Epidermal melanocyte (primary cell): ENCODE data around the gene PASK.

ENCODE experiments used
- DNase-seq: peaks from one replicate; pipeline ENCODE4 v3.0.0; 2011; ENCODE audit warnings: low spot score; ENCODE audit not compliant: insufficient read length

The PASK gene

DNA sequence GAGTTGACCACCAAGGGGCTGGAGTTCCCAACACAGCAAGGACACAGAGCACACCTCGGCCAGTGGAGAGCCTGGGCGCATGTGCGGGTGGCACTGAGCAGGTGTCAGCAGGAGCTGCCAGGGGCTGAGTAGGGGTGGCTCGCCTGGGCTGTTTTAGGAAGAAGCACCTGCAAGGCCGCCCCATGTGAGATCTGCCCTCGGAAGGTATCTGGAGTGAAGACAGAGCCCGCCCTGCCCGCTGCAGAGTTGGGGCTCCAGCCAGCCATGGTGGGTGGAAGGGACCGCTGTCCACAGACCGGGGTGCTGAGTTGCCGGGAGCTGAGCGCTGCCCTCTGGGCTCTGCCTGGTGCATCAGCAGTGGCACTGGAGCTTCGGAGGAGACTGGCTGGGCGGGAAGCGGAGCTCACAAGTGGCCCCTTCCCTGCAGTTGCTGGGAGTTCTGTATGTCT lies 82.4 kb downstream of the PASK start:
- DNase-seq: no peak

GRCh38 chr2:241066171-241066892 lies 82.9 kb downstream of the PASK start:
- no peak for DNase-seq

DNA sequence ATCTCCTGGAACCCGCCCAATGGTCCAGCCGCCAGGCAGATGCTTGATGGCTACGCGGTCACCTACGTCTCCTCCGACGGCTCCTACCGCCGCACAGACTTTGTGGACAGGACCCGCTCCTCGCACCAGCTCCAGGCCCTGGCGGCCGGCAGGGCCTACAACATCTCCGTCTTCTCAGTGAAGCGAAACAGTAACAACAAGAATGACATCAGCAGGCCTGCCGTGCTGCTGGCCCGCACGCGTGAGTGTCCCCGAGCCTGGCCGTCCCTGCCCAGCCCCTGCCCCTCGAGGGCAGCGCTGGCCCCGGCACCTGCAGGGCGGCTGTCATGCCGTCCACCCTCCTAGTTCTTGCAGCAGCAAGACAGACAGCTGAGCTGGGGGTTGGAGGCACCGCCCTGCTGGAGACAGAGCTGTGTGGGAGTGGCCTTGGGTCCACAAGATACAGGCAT lies 83.9 kb downstream of the PASK start:
- no peak for DNase-seq

- DNase-seq: no peak
Measured at GRCh38 chr2:241064802-241065354, 84.4 kb downstream of the PASK start.

DNA sequence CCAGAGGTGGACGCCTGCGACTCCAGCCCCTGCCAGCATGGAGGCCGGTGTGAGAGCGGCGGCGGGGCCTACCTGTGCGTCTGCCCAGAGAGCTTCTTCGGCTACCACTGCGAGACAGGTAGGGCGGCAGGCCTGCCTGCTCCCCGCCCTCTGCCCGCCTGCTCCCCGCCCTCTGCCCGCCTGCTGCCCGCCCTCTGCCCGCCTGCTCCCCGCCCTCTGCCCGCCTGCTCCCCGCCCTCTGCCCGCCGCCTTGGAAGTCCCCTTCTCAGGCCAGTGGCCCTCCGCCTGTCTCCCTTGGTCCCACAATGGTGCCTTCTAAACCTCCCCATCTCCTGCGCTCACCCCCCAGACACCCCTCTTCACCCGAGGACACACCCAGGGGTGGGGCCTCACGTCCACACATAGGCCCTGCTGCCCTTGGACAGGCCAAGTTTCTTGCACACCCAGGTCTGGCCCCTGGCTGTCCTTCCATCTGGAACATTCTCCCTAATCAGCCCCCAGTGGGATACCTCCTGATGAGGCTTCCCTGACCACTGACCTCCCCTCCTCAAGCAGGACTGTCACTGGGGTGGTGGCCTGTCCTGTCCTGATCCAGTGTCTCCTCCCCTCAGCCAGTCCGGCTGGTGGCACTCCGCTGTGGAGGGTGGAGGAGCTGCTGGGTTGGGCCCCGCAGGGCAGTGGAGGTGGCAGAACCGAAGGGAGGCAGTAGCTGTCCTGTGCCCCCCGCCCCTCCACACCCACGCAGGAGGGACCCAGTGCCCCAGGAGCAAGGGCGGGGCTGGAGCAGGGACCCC lies 85.1 kb downstream of the PASK start:
- DNase-seq: no peak

GRCh38 chr2:241063587-241063986 lies 85.7 kb downstream of the PASK start:
- no peak for DNase-seq

DNA sequence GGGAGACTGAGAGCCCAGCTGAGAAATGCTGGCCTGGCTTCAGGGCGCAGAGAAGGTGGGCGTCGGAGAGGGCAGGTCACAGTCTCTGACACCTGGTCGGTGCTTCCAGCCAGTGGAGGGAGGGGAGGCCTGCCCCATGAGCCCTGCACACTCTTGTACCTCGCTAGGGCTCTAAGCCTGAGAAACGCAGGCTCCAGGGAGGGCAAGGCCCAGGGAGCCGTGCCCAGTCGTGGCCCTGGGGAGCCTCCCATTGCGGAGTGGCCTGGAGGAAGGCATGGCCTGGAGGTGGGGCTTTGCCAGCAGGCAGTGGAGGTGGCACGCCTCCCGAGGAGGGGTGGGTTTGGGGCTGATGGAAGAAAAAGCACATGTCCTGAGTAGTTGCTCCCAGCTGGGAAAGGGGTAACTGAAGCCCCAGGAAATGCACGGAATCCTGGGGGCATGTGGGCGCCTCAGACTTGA lies 86.2 kb downstream of the PASK start:
- no peak for DNase-seq

GRCh38 chr2:241062389-241063092 lies 86.7 kb downstream of the PASK start:
- DNase-seq: no peak

DNA sequence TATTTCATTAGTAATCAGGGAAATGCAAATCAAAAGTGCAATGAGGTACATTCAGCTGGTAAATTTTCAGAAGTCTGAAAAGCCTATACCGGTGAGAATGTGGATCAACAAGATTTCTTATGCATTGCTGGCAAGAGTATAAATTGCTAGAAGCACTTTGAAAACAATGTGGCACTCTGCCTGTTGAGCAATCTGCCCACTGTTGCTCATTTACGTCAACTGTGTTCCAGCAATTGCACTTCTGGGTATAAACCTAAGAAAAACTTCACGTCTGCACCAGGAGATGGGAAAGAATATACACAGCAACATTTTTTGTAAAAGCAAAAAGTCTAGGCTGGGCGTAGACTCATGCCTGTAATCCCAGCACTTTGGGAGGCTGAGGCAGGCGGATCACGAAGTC lies 88.0 kb downstream of the PASK start:
- DNase-seq: no peak
